Bronchus fibroblast of lung (primary cell): ENCODE measurements around the gene HMGN3. TPM values are rescaled to one million over a fixed set of nuclear protein-coding genes. Genes with fewer than 3 reads are reported as not detected.

Source experiments
- total RNA-seq: library from RNA; depleted of rRNA; stranded (reverse); fragments of >200 nt; gene quantifications from 2 replicates; pipeline ENCODE4 v1.2.3, GENCODE V29; 2015

The HMGN3 gene
- 63.8 and 75.0 TPM in 2 replicates for total RNA-seq

GRCh38 chr6:79234150-79235022 is at the start of gene HMGN3:
HMGN3 (minus strand) TSS chr6:79234682.

Other genes starting within 250 kb of the HMGN3 start
- gene PHIP, start 156.4 kb downstream of the HMGN3 start, total RNA-seq = 6.8 and 10.1 TPM in 2 replicates